ENCODE measurements around the gene ARMC2.

DNA sequence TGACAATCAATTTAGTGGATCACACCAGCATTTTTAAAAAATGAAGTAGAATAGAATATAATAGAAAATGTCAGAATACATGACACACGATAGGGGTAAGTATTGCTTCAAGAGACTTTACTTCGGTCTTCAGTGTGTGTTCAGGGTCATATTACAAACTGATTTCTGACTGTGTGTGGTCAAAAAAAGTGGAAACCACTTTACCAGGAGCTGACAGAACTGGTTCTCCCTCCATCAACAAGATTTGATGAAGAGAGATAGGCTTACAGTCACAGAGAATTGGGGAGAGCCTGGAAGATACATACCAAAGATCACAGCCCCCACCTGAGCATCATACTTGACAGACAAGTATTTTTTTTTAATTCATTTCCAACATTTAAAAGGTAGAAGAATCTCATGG is 21.7 kb downstream of the ARMC2 start:
- TF ChIP-seq, protein P1, sequence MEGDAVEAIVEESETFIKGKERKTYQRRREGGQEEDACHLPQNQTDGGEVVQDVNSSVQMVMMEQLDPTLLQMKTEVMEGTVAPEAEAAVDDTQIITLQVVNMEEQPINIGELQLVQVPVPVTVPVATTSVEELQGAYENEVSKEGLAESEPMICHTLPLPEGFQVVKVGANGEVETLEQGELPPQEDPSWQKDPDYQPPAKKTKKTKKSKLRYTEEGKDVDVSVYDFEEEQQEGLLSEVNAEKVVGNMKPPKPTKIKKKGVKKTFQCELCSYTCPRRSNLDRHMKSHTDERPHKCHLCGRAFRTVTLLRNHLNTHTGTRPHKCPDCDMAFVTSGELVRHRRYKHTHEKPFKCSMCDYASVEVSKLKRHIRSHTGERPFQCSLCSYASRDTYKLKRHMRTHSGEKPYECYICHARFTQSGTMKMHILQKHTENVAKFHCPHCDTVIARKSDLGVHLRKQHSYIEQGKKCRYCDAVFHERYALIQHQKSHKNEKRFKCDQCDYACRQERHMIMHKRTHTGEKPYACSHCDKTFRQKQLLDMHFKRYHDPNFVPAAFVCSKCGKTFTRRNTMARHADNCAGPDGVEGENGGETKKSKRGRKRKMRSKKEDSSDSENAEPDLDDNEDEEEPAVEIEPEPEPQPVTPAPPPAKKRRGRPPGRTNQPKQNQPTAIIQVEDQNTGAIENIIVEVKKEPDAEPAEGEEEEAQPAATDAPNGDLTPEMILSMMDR (IDR thresholded peaks at IDR 0.05; ENCODE audit: insufficient read depth, low read depth, low read length): no peak
- no peak for TF ChIP-seq EZH2 (IDR thresholded peaks at IDR 0.05; ENCODE audit: insufficient read depth, low read length)
